Activated CD4-positive, alpha-beta T cell treated with anti-CD3 and anti-CD28 coated beads, Interleukin-2, amount 10 ng/mL, durations not matched to agents 24 days and 14 days (primary cell): Measurements from ENCODE around the gene ACSL6. TPM values are rescaled to one million over a fixed set of nuclear protein-coding genes. Genes with fewer than 3 reads are reported as not detected.

Experiments used
- DNase-seq: peaks from one replicate; pipeline ENCODE4 v3.0.0; 2022
- H3K27ac Mint-ChIP-seq: one replicate; pipeline ENCODE4 v1.8.0; 2022; ENCODE audit warnings: mild to moderate bottlenecking, mixed read lengths
- H3K27me3 Mint-ChIP-seq: one replicate; pipeline ENCODE4 v1.8.0; 2022; ENCODE audit warnings: mixed read lengths
- H3K36me3 Mint-ChIP-seq: one replicate; pipeline ENCODE4 v1.8.0; 2022; ENCODE audit warnings: low read depth, mild to moderate bottlenecking, mixed read lengths
- H3K4me1 Mint-ChIP-seq: one replicate; pipeline ENCODE4 v1.8.0; 2021; ENCODE audit warnings: mixed read lengths
- H3K4me3 Mint-ChIP-seq: one replicate; pipeline ENCODE4 v1.8.0; 2022; ENCODE audit warnings: mild to moderate bottlenecking, moderate library complexity, mixed read lengths
- H3K9me3 Mint-ChIP-seq: one replicate; pipeline ENCODE4 v1.8.0; 2021; ENCODE audit warnings: mixed read lengths
- intact Hi-C: fragments of 100-400 bp; cut with micrococcal nuclease; formaldehyde crosslinking; loops from one replicate; pipeline ENCODE4 v1.15.1; 2023
- total RNA-seq: library from RNA; stranded (reverse); gene quantifications from 2 replicates; pipeline ENCODE4 v1.2.3, GENCODE V29; 2022

The ACSL6 gene
- total RNA-seq, 1 donor from 2014 or later = 36.9 TPM

GRCh38 chr5:131979816-131980215 is 31.6 kb downstream of the ACSL6 start:
- peaks cover 12% of the 10 kb centered on the region for H3K27me3 Mint-ChIP-seq
- no peak overlapping the region for H3K27ac Mint-ChIP-seq
- intact Hi-C loops = no loop called here
- H3K4me3 Mint-ChIP-seq = no peak overlapping the region
- DNase-seq = no peak
- peaks cover 6% of the 10 kb centered on the region for H3K36me3 Mint-ChIP-seq
- no peaks in the 10 kb centered on the region for H3K9me3 Mint-ChIP-seq
- H3K4me1 Mint-ChIP-seq = peaks cover 29% of the 10 kb centered on the region

DNA sequence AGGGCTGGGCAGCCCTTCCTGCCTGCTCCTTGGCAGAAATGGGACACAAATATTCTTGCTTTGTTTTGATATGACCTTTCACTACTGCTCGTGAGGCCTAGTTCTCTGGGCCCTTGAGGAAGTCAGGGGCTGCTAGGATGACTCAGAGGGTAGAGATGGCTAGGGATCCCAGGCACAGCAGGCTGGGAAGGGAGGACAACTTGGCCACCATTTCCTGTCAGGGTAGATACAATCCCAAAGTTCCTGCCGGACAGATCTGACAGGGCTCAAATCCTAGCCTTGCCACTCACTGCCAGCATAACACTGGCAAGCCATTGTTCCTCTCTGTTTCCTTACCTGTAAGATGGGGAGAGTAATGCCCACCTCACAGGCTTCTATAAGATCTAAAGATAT is 34.2 kb downstream of the ACSL6 start:
- Mint-ChIP-seq H3K9me3 (no peaks in the 10 kb centered on the region), H3K27ac (no peak overlapping the region), H3K4me1 (peaks cover 32% of the 10 kb centered on the region), H3K4me3 (no peak overlapping the region), H3K36me3 (peaks cover 9% of the 10 kb centered on the region), H3K27me3 (peaks cover 9% of the 10 kb centered on the region)
- no peak for DNase-seq
- intact Hi-C loops = no loop called here

DNA sequence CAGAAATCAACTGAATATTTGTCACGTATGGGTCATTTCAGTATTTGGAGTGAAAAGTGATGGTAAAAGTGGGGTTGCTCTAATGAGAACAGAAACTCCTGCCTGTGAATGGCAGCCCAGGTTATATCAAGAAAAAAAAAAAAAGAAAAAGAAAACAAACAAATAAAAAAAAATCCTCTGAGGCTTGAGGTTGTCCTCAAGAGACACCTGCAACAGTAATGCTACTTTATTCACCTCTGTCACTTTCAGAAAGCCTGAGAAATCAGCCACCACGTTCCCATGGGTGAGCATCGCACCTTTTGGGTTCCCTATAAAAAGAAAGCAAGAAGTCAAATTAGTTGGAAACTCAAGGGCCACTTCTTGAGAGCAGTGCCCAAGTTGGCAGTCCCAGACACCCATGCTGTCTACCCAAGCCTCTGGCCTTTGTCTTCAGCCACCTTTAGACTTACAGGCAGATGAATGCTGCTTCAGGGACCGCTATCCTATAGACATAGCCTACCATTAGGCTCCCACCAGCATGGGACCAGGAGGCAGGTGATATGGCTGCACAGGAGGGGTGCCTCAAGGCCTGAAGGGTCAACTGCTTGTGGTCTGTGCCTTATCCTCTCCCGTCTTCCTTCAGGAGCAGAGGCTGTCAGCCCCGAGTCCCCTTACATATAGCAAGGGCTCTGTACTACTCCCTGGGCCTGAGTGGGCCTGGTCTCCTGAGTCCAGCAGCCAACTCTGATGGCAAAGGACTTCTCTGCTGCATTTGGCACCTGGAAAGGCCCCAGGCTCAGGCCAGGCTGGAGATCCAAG is 34.8 kb downstream of the ACSL6 start:
- intact Hi-C loops = no loop called here
- Mint-ChIP-seq H3K36me3 (peaks cover 14% of the 10 kb centered on the region), H3K27me3 (peaks cover 9% of the 10 kb centered on the region), H3K9me3 (no peaks in the 10 kb centered on the region), H3K4me1 (peaks cover 32% of the 10 kb centered on the region), H3K4me3 (no peak overlapping the region), H3K27ac (no peak overlapping the region)
- DNase-seq = no peak

- peak overlapping the region; percentile 84 for H3K4me3 Mint-ChIP-seq
- no peaks in the 10 kb centered on the region for H3K9me3 Mint-ChIP-seq
- peak; percentile 76 for DNase-seq
- intact Hi-C loops = no loop called here
- H3K4me1 Mint-ChIP-seq = peaks cover 30% of the 10 kb centered on the region
- peaks cover 16% of the 10 kb centered on the region for H3K36me3 Mint-ChIP-seq
- peak overlapping the region; percentile 91 for H3K27ac Mint-ChIP-seq
- peaks cover 2% of the 10 kb centered on the region for H3K27me3 Mint-ChIP-seq
Observed at GRCh38 chr5:131974956-131975726, 36.3 kb downstream of the ACSL6 start.

DNA sequence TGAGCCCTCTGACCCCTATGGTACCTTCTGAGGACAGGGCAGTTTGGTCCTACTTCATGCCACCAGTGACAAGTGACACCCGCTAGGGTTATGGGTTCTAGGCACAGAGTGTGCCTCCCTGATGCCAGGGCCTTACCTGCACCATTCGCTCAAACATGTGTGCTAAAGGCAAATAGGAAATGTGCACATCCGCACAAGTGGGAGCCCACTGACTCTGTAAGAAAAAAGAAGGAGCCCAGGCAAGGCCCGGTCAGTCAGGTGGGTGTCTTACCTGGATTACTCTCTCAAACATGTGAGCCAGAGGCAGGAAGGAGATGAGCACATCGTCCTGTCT is 36.9 kb downstream of the ACSL6 start:
- Mint-ChIP-seq H3K4me1 (peaks cover 30% of the 10 kb centered on the region), H3K9me3 (no peaks in the 10 kb centered on the region), H3K27me3 (peaks cover 2% of the 10 kb centered on the region), H3K27ac (peak overlapping the region; percentile 91), H3K36me3 (peaks cover 21% of the 10 kb centered on the region), H3K4me3 (peak overlapping the region; percentile 84)
- DNase-seq = no peak
- intact Hi-C loops = no loop called here

GRCh38 chr5:131974016-131974415 is 37.4 kb downstream of the ACSL6 start:
- no peak overlapping the region for H3K27ac Mint-ChIP-seq

DNA sequence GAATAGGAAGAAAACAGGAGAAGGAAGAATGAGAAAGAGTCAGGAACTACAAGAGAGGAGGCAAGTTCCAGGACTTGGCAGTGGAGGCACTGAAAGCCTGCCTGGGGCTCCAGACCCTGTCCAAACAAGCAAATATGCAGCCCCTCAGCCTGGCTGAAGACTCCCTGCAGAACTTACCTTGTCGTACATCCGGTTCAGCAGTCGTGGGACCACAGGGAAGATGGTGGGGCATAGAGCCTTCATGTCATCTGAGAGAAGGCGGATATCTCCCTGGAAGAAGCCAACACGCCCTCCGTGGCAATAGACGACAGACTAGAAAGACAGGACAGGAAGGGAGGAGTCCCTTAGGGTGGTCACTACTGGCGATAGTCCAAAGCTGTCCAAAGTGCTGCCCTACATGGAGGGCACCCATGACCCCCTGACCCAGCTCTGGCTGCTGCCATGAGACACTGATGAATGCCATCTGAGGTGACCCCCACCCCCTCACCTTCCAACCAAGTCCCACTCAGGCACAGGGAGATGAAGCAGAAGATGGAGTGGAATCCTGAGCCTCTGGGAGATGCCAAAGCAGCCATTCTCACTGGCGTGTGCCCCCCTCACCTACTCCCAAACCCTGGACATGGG is 38.3 kb downstream of the ACSL6 start:
- Mint-ChIP-seq H3K36me3 (peaks cover 30% of the 10 kb centered on the region), H3K27ac (no peak overlapping the region), H3K4me1 (peaks cover 30% of the 10 kb centered on the region), H3K9me3 (no peaks in the 10 kb centered on the region), H3K4me3 (no peak overlapping the region), H3K27me3 (no peaks in the 10 kb centered on the region)
- intact Hi-C loops = no loop called here
- no peak for DNase-seq

More at GRCh38 chr5:131974016-131974415, 37.4 kb downstream of the ACSL6 start:
- intact Hi-C loops = no loop called here
- DNase-seq = no peak
- H3K36me3 Mint-ChIP-seq = peaks cover 23% of the 10 kb centered on the region
- no peaks in the 10 kb centered on the region for H3K9me3 Mint-ChIP-seq
- H3K4me3 Mint-ChIP-seq = peak overlapping the region; percentile 84
- H3K4me1 Mint-ChIP-seq = peaks cover 30% of the 10 kb centered on the region
- H3K27me3 Mint-ChIP-seq = peaks cover 1% of the 10 kb centered on the region

DNA sequence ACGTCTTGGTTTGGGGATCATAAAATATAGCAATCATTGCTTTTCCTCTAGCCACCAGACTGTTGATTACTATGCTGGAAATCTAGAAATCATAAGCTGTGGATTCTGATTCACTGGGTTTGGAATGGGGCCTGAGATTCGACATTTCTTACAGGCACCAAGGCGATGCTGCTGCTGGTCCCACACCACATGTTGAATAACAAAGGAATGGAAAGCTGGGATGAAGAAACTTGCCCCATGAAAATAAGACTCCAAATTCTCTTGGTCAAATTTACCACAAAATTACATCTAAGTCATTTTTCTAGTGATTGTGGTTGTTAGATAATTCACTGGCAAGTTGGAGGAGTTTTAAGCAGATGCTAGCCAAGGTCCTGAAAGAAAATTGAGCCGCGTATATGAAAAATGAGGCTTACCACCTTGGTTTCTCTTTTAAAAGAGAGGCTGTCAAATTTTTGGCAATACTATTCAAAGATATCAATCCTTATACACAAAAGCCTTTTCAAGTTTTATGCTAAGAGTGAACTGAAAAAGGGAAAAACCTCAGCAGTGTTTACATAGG is 43.0 kb downstream of the ACSL6 start:
- intact Hi-C loops = no loop called here
- Mint-ChIP-seq H3K27me3 (no peaks in the 10 kb centered on the region), H3K4me3 (no peak overlapping the region), H3K36me3 (peaks cover 34% of the 10 kb centered on the region), H3K9me3 (no peaks in the 10 kb centered on the region), H3K4me1 (peaks cover 5% of the 10 kb centered on the region), H3K27ac (no peak overlapping the region)
- no peak for DNase-seq

GRCh38 chr5:131966551-131966950 is 44.9 kb downstream of the ACSL6 start:
- intact Hi-C loops = no loop called here
- Mint-ChIP-seq H3K27me3 (no peaks in the 10 kb centered on the region), H3K27ac (no peak overlapping the region), H3K4me3 (no peak overlapping the region), H3K36me3 (peaks cover 30% of the 10 kb centered on the region), H3K4me1 (no peaks in the 10 kb centered on the region), H3K9me3 (no peaks in the 10 kb centered on the region)
- no peak for DNase-seq

- Mint-ChIP-seq H3K36me3 (peaks cover 28% of the 10 kb centered on the region), H3K4me3 (no peak overlapping the region), H3K27me3 (no peaks in the 10 kb centered on the region), H3K4me1 (no peaks in the 10 kb centered on the region), H3K27ac (no peak overlapping the region), H3K9me3 (no peaks in the 10 kb centered on the region)
- intact Hi-C loops = no loop called here
- DNase-seq = no peak
Observed at GRCh38 chr5:131965826-131966415, 45.5 kb downstream of the ACSL6 start.

DNA sequence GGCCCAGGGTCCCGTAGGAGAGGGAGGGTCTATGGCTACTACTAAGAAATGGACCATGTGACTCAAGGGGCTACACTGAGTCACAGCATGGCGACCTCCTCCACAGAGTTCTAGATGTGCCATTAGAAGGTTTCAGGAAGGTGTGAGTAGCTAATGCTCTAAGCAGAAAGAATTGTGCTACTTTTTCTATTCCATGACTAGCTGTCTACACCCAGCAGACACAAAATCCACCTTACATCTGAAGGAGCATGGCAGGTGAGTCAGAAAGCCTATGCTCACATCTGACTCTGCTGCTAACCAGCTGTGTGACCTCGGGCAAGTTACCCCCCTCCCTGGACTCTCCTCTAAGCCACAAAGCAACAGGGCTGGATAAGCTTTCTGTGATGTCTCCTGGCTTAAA is 51.6 kb downstream of the ACSL6 start:
- intact Hi-C loops = no loop called here
- Mint-ChIP-seq H3K36me3 (peaks cover 28% of the 10 kb centered on the region), H3K4me3 (no peak overlapping the region), H3K9me3 (no peaks in the 10 kb centered on the region), H3K27me3 (peaks cover 3% of the 10 kb centered on the region), H3K4me1 (no peaks in the 10 kb centered on the region), H3K27ac (no peak overlapping the region)
- DNase-seq = peak; percentile 37

GRCh38 chr5:131959136-131959535 is 52.3 kb downstream of the ACSL6 start:
- DNase-seq = peak; percentile 21
- Mint-ChIP-seq H3K4me3 (no peak overlapping the region), H3K4me1 (no peaks in the 10 kb centered on the region), H3K27me3 (peaks cover 3% of the 10 kb centered on the region), H3K27ac (no peak overlapping the region), H3K9me3 (peaks cover 3% of the 10 kb centered on the region), H3K36me3 (peaks cover 36% of the 10 kb centered on the region)
- intact Hi-C loops = no loop called here

GRCh38 chr5:131957721-131958441 is 53.6 kb downstream of the ACSL6 start:
- intact Hi-C loops = no loop called here
- H3K4me3 Mint-ChIP-seq = no peak overlapping the region

More at GRCh38 chr5:131957721-131958441, 53.6 kb downstream of the ACSL6 start:
- Mint-ChIP-seq H3K9me3 (peaks cover 3% of the 10 kb centered on the region), H3K27ac (no peak overlapping the region), H3K27me3 (peaks cover 3% of the 10 kb centered on the region), H3K4me1 (no peaks in the 10 kb centered on the region), H3K36me3 (peaks cover 36% of the 10 kb centered on the region)
- DNase-seq = peak; percentile 50
